ENCODE results near the gene ZNF580.

Gene ZNF580

GRCh38 chr19:55625004-55625326 is 15.8 kb upstream of the ZNF580 start:
- no peak for DNase-seq

DNA sequence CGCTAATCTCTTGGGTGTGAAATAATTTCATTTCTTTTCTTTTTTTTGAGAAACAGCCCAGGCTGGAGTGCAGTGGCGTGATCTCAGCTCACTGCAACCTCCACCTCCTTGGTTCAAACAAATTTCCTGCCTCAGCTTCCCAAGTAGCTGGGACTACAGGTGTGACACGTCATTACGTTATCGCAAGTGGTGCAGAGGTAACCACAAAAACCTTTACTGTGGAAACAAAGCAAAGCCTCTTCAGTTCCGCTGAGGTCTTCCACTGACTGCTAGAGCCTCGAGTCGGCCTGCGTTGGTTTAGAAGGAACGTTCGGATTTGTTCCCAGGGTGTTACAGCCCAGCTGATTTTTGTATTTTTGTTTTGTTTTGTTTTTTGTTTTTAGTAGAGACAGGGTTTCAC is 14.5 kb upstream of the ZNF580 start:
- DNase-seq, result peak; percentile 80 to 89

- DNase-seq, result peak; percentile 91 to 93
Measured at GRCh38 chr19:55632463-55632834, 8.4 kb upstream of the ZNF580 start.

- DNase-seq, result no peak
Measured at GRCh38 chr19:55633861-55634260, 6.9 kb upstream of the ZNF580 start.

GRCh38 chr19:55635334-55635717 is 5.5 kb upstream of the ZNF580 start:
- peak in 1 of 2 donors; percentile 29 for DNase-seq

- no peak for DNase-seq
Measured at GRCh38 chr19:55635856-55636440, 4.9 kb upstream of the ZNF580 start.

DNA sequence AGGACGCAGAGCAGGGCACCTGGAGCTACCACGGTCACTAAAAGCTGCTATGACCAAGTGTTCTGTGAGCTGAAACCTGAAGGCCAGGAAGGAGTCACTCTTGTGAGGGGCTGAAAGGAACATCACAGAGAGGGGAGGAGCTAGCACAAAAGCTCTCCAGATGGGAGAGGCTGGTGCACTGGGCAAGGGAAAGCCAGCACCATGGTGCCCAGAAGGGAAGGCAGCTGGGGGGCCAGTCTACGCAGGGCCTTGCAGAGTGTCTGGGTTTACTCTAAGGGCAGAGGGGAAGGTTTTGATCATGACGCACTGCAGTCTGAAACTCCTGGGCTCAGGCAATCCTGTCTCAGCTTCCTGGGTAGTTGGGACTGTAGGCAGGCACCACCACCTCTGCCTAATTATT is 4.1 kb upstream of the ZNF580 start:
- no peak for DNase-seq

DNA sequence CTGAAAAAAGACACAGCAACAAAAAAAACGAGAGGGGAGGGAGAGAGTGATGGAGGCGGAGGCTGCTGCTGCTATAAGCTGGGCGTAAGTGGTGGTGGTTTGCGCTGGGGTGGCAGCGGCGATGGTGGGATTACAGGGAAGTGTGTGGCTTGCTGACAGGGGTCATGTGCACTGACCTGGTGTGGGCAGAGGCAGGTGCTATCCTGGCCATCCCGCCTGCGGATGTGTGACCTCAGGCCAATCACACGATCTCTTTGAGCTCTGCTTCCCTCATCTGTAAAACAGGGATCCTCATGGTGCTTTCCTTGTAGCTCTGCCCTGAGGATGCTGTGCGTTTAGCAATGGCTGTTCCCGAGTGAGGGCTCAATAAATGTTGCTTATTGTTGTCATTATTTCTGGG is 3.3 kb upstream of the ZNF580 start:
- DNase-seq, result no peak

DNA sequence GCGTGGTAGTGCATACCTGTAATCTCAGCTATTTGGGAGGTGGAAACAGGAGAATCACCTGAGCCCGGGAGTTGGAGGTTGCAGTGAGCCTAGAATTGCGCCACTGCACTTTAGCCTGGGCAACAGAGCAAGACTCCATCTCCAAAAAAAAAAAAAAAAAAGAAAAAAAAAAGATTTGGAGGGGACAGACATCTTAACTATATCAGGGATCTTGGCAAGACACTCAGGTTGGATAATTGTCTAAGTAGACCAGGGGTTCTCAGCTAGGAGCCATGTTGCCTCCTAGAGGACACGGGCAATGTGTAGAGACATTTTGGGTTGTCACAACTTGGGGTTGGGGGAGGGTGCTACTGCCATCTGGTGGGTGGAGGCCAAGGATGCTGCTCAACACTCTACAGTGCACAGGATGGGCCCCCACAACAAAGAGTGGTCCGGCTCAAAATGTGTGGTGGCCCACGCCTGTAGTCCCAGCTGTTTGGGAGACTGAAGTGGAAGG is 1.9 kb upstream of the ZNF580 start:
- peak; percentile 70 to 75 for DNase-seq

- DNase-seq, result peak; percentile 78 to 85
Measured at GRCh38 chr19:55640043-55640576, 692 bp upstream of the ZNF580 start.

- peak in 1 of 2 donors; percentile 54 for DNase-seq
Measured at GRCh38 chr19:55641426-55642152, 787 bp downstream of the ZNF580 start.

GRCh38 chr19:55642153-55643002 is 1.6 kb downstream of the ZNF580 start:
- DNase-seq, result peak in 1 of 2 donors; percentile 23

GRCh38 chr19:55643003-55643886 is 2.4 kb downstream of the ZNF580 start, which contains the start of gene ZNF581:
ZNF581 (plus strand) TSS chr19:55643649; CDS start chr19:55644572, 923 bp downstream.
- peak; percentile 77 to 83 for DNase-seq

- no peak for DNase-seq
Measured at GRCh38 chr19:55643887-55644176, 3.0 kb downstream of the ZNF580 start.

DNA sequence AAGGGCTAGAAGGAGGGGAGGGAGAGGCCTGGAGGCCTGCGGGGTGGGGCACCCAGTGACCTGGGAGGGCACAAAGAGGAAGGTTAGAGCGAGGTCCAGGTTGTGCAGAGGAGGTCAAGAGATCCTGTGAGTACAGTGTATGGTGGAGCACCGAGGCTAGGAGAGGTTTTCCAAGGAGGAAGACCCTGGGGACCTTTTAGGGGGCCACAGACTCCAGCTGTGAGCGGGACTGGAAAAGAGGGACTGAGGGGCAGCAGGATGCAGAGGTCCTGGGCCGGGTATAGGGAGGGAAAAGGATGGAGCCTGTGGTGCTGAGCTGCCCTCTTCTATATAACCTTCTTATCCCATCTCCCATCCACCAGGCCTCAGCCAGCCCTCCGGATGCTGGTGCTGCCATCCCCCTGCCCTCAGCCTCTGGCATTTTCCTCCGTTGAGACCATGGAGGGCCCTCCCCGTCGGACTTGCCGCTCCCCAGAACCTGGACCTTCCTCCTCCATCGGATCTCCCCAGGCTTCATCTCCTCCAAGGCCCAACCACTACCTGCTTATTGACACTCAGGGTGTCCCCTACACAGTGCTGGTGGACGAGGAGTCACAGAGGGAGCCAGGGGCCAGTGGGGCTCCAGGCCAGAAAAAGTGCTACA is 3.5 kb downstream of the ZNF580 start:
- DNase-seq, result no peak

DNA sequence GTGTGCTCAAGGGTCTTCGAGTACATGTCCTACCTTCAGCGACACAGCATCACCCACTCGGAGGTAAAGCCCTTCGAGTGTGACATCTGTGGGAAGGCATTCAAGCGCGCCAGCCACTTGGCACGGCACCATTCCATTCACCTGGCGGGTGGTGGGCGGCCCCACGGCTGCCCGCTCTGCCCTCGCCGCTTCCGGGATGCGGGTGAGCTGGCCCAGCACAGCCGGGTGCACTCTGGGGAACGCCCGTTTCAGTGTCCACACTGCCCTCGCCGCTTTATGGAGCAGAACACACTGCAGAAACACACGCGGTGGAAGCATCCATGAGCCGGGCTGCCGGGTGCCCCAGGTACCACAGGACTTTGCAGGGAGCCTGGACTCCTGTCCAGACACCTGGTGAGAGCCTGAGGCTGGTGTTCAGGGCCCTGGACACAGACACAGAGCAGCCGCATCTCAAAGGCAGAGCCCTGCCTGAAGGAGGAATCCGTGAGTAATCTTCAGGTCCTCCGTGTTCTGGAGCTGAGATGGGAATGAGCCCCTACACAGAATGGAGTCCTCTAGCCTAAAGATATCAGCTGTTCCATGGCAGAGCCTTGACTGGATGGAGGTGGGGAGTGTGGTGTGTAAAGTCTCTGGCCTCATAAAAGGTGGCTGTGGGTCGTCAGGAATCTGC is 4.2 kb downstream of the ZNF580 start:
- no peak for DNase-seq

- no peak for DNase-seq
Measured at GRCh38 chr19:55645512-55645881, 4.7 kb downstream of the ZNF580 start.

DNA sequence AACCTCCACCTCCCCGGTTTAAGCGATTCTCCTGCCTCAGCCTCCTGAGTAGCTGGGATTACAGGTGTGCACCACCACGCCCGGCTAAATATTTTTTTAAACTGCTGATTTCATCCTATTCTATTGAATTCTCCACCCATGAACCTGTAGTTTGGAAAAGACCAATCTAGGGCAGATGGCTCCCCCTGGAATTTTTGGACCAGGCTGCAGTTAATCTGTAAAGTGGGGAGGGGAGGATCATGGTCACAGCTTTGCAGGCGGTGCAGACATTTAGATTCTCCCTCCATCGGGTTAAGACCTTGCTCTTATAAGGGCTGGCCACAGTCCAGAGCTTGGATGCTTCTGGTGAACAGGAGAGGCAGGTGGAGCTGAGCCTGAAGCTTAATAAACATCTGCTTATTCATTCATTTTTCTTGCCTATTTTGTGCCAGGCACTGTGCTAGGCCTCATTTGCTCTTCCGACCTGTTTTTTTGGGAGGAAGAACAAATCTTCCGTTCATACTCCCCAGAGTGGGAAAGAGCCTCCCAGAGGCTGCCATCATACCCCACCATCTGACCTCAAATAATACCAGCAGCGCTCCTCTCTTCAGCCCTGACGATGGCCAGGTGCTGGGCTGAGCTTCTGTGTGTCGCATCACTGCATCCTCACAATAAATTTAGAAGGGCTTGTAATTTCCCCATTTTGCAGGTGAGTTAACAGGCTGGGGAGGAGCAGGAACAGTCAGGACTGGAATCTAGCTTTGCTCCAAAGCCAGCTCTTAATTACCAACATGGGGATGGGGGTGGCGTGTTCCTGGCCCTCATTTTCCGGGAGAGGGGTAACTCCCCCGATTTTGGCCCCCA is 6.3 kb downstream of the ZNF580 start:
- DNase-seq, result peak in 1 of 2 donors; percentile 29

DNA sequence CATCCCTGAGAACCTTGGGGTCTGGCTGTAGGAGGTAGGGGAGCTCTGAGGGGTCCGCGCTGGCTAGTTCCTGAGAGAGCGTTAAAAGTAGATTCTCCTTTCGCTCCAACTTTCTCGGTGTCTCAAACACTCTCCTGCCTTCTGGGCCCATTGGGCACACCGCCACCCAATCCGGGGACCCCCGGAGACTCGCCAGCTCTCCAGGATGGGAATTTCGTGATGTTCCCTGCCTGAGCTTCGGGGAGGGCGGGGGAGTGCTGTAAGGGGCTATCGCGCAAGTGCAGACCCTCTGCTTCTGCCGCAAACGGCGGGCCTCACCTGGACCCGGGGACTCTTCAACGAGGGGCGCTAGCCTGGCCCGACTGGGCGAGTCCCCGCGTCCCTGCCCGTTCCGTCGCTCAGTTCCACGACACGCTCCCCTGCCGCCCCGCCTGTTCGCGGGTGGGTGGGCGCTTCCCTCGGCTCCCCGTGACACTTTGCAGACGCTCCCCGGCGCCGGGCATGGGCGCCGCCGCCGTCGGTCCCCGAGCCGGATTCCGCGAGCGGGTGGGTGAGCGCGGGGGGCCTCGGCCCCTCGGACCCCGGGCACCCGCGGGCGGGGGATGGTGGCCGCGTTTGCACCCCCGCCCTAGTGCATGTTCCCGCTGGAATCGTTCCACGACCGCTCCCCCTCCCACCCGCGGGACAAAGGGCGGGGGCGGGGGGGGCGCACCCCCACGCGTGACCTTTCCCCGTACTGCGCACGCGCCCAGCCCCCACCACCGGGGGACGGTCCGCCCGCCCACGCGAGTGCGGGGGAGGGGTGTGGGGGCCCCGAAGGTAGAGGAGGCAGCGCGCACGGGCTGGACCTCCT is 7.2 kb downstream of the ZNF580 start, which contains the start of gene CCDC106:
Gene CCDC106 (plus strand): TSS at position 481 of the 853 bp plus-strand sequence. CDS start 835 bp downstream, outside the sequence.
- peak; percentile 37 to 49 for DNase-seq
